ENCODE results near the gene CDC42EP4. TPM values are rescaled to one million over a fixed set of nuclear protein-coding genes. Genes with fewer than 3 reads are reported as not detected.

Gene CDC42EP4
- total and polyA plus RNA-seq, 10 of the 15 experiments (the other 5 are each of a cell fraction or from before 2014, with no cell fraction given): 0.05 to 7.1 (median 2.7) TPM

GRCh38 chr17:73284906-73285602 lies 26.7 kb downstream of the CDC42EP4 start:
- H3K27me3 ChIP-seq (replicated peaks in 1 of 2; ENCODE audit: control insufficient read depth in 2 of 2, insufficient read depth in 2 of 2, low read length in 1 of 2): no peaks in the 10 kb centered on the region
- no peak overlapping the region for H3K4me2 ChIP-seq (ENCODE audit: control insufficient read depth, insufficient read depth)
- no peaks in the 10 kb centered on the region for H4K20me1 ChIP-seq (ENCODE audit: control insufficient read depth, insufficient read depth)
- SMC1A ChIA-PET (ENCODE audit: uncharacterized antibody, unreplicated experiment): interaction anchor here (0.7 to 5.6 kb wide), 3 partner anchors 14 to 57 kb away, joined by 3 to 29 read pairs (median 4); partner anchors contain the start of gene CDC42EP4
- peaks cover 2% of the 10 kb centered on the region for H3K79me2 ChIP-seq (ENCODE audit: control insufficient read depth, insufficient read depth, low read length)
- FAIRE-seq (no peak), DNase-seq (ENCODE audit: low read depth, low spot score) (no peak), ATAC-seq (no peak)
- H3K4me1 ChIP-seq (ENCODE audit: control insufficient read depth, insufficient read depth, low read length): peaks cover 20% of the 10 kb centered on the region
- RAD21 ChIA-PET (ENCODE audit: unreplicated experiment): interaction anchor here (0.6 to 0.7 kb wide), 2 partner anchors 15 to 25 kb away, joined by 4 to 5 read pairs; no protein-coding TSS in a partner anchor
- peak; percentile 41; the same call in 1 of the 2 replicates for TF ChIP-seq NR2C1 (IDR thresholded peaks at IDR 0.05)
- peak; percentile 81 for TF ChIP-seq NR2F1 (conservative IDR thresholded peaks at IDR 0.05)
- no peak for TF ChIP-seq ZBTB40 (IDR thresholded peaks at IDR 0.05; ENCODE audit: borderline replicate concordance)
- no TSS peak for BruUV-seq (replicated peaks)
- CTCF ChIA-PET: no interaction called here
- in situ Hi-C loops (cut with MboI): no loop called here
- peaks cover 3 to 11% of the 10 kb centered on the region in 2 experiments; a peak in 2 of 4 replicates for H3K36me3 ChIP-seq (ENCODE audit: control insufficient read depth in 2 of 2, insufficient read depth in 2 of 2, low read length in 1 of 2)
- WGBS (ENCODE audit: insufficient coverage, insufficient replicate concordance, low lambda C conversion rate, missing lambda C conversion rate): 75% methylated on average over 20 of the region's 20 CpGs
- intact Hi-C loops (cut with micrococcal nuclease; ENCODE audit: unreplicated experiment): no loop called here
- H3K4me3 ChIP-seq: no peak overlapping the region
- POLR2A ChIA-PET: interaction anchor here (0.5 kb wide), 1 partner anchor 14 kb away, joined by 3 read pairs; no protein-coding TSS in a partner anchor
- no peaks in the 10 kb centered on the region for H3K9me3 ChIP-seq (replicated peaks; ENCODE audit: control insufficient read depth, insufficient read depth, low read length)
- no peak overlapping the region for H2AFZ ChIP-seq (ENCODE audit: control insufficient read depth, low read depth, low read length)
- H3K27ac ChIP-seq (ENCODE audit: control insufficient read depth, insufficient read depth): no peak overlapping the region
- no peak overlapping the region for H3K9ac ChIP-seq (ENCODE audit: control insufficient read depth, insufficient read depth, low read length)

Data from GM12878 (cell line).